Sigmoid colon (tissue), 4 donors: ENCODE data around the gene SERPINA5.

ENCODE experiments used
- POLR2AphosphoS5 ChIP-seq, 4 donors: sonication (generic); formaldehyde crosslinking; IDR thresholded peaks; one replicate each; pipeline ENCODE4 v1.6.1; 2017; ENCODE audit warnings: antibody characterized with exemption in 4 of 4
- TF ChIP-seq, protein P1 (sequence below), 4 experiments: fragments of 450-650 bp in 3 of 4; fragments of 200-600 bp in 1 of 4; IDR thresholded peaks; one replicate each; pipeline ENCODE4 v1.5.1; 2016 to 2019; ENCODE audit warnings: antibody characterized with exemption in 4 of 4, mild to moderate bottlenecking in 3 of 4, moderate library complexity in 2 of 4

DNA sequence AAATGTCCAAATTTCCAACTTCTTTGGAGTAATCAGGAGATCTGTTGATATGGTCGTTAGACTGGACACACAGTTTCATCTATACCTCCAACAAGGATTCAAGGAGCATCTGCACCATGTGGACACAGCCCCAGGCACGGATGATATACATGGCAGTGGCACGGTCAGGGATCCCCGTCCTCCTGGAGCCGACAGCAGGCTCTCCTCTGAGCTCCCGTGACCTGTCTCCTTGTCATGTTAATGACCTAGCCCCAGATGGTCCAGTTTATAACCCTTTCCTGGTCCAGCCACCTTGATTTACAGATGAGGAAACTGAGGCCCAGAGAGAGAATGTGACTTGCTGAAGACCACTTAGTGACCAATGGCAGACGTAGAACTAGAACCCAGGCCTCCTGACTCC, 36.5 kb upstream of the SERPINA5 start:
- no peak for TF ChIP-seq POLR2AphosphoS5 (IDR thresholded peaks at IDR 0.05)
- TF ChIP-seq, protein P1, sequence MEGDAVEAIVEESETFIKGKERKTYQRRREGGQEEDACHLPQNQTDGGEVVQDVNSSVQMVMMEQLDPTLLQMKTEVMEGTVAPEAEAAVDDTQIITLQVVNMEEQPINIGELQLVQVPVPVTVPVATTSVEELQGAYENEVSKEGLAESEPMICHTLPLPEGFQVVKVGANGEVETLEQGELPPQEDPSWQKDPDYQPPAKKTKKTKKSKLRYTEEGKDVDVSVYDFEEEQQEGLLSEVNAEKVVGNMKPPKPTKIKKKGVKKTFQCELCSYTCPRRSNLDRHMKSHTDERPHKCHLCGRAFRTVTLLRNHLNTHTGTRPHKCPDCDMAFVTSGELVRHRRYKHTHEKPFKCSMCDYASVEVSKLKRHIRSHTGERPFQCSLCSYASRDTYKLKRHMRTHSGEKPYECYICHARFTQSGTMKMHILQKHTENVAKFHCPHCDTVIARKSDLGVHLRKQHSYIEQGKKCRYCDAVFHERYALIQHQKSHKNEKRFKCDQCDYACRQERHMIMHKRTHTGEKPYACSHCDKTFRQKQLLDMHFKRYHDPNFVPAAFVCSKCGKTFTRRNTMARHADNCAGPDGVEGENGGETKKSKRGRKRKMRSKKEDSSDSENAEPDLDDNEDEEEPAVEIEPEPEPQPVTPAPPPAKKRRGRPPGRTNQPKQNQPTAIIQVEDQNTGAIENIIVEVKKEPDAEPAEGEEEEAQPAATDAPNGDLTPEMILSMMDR (IDR thresholded peaks at IDR 0.05) = no peak
